Measurements from ENCODE around the gene TMEM243. TPM values are rescaled to one million over a fixed set of nuclear protein-coding genes. Genes with fewer than 3 reads are reported as not detected.

Gene TMEM243
- total and polyA plus RNA-seq, 2 of the 13 experiments (the other 11 are each of a cell fraction or from before 2014, with no cell fraction given), result 25.1 to 31.2 TPM

GRCh38 chr7:87219545-87220025 lies at the start of gene TMEM243 (continued):
- no peak for TF ChIP-seq CBFB (CRISPR knock-in tag; IDR thresholded peaks at IDR 0.05)
- no peak for TF ChIP-seq MIER2 (CRISPR knock-in tag; IDR thresholded peaks at IDR 0.05)
- TF ChIP-seq SRSF4 (IDR thresholded peaks at IDR 0.05; ENCODE audit: low read depth, low read length, poor library complexity, severe bottlenecking), result no peak
- TF ChIP-seq GPN1 (CRISPR knock-in tag; IDR thresholded peaks at IDR 0.05; ENCODE audit: borderline replicate concordance), result no peak
- TF ChIP-seq, protein P1, sequence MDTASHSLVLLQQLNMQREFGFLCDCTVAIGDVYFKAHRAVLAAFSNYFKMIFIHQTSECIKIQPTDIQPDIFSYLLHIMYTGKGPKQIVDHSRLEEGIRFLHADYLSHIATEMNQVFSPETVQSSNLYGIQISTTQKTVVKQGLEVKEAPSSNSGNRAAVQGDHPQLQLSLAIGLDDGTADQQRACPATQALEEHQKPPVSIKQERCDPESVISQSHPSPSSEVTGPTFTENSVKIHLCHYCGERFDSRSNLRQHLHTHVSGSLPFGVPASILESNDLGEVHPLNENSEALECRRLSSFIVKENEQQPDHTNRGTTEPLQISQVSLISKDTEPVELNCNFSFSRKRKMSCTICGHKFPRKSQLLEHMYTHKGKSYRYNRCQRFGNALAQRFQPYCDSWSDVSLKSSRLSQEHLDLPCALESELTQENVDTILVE (CRISPR knock-in tag; IDR thresholded peaks at IDR 0.05), result no peak
- peak; percentile 11; the same call in 1 of the 2 replicates for TF ChIP-seq CCDC6 (CRISPR knock-in tag; IDR thresholded peaks at IDR 0.05)
- no peak for TF ChIP-seq HHEX (CRISPR knock-in tag; IDR thresholded peaks at IDR 0.05)
- peak; percentile 57; the same call in 1 of the 2 replicates for TF ChIP-seq MAX (IDR thresholded peaks at IDR 0.05)
- TF ChIP-seq RBAK (CRISPR knock-in tag; IDR thresholded peaks at IDR 0.05), result no peak
- TF ChIP-seq EHMT2 (IDR thresholded peaks at IDR 0.05; ENCODE audit: borderline replicate concordance, low read depth, low read length), result no peak
- TF ChIP-seq ZNF709 (CRISPR knock-in tag; IDR thresholded peaks at IDR 0.05), result no peak
- TF ChIP-seq, protein P2, sequence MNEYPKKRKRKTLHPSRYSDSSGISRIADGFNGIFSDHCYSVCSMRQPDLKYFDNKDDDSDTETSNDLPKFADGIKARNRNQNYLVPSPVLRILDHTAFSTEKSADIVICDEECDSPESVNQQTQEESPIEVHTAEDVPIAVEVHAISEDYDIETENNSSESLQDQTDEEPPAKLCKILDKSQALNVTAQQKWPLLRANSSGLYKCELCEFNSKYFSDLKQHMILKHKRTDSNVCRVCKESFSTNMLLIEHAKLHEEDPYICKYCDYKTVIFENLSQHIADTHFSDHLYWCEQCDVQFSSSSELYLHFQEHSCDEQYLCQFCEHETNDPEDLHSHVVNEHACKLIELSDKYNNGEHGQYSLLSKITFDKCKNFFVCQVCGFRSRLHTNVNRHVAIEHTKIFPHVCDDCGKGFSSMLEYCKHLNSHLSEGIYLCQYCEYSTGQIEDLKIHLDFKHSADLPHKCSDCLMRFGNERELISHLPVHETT (CRISPR knock-in tag; conservative IDR thresholded peaks at IDR 0.05), result no peak
- TF ChIP-seq ZNF782 (CRISPR knock-in tag; IDR thresholded peaks at IDR 0.05; ENCODE audit: borderline replicate concordance), result no peak
- no peak for TF ChIP-seq ZSCAN21 (CRISPR knock-in tag; IDR thresholded peaks at IDR 0.05; ENCODE audit: borderline replicate concordance)
- no peak for TF ChIP-seq ZNF333 (CRISPR knock-in tag; IDR thresholded peaks at IDR 0.05; ENCODE audit: borderline replicate concordance)
- TF ChIP-seq CREBL2 (CRISPR knock-in tag; IDR thresholded peaks at IDR 0.05; ENCODE audit: borderline replicate concordance), result no peak
- no peak for TF ChIP-seq ZNF124 (CRISPR knock-in tag; IDR thresholded peaks at IDR 0.05)
- TF ChIP-seq ZNF383 (CRISPR knock-in tag; IDR thresholded peaks at IDR 0.05; ENCODE audit: borderline replicate concordance), result no peak
- no peak for TF ChIP-seq ZBTB8A (CRISPR knock-in tag; IDR thresholded peaks at IDR 0.05; ENCODE audit: borderline replicate concordance, low read depth)
- no peak for TF ChIP-seq ZNF883 (CRISPR knock-in tag; IDR thresholded peaks at IDR 0.05; ENCODE audit: not compliant biosample characterization)
- no peak for TF ChIP-seq AFF4 (CRISPR knock-in tag; IDR thresholded peaks at IDR 0.05)
- TF ChIP-seq, protein P3, sequence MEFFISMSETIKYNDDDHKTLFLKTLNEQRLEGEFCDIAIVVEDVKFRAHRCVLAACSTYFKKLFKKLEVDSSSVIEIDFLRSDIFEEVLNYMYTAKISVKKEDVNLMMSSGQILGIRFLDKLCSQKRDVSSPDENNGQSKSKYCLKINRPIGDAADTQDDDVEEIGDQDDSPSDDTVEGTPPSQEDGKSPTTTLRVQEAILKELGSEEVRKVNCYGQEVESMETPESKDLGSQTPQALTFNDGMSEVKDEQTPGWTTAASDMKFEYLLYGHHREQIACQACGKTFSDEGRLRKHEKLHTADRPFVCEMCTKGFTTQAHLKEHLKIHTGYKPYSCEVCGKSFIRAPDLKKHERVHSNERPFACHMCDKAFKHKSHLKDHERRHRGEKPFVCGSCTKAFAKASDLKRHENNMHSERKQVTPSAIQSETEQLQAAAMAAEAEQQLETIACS (CRISPR knock-in tag; IDR thresholded peaks at IDR 0.05), result peak; percentile 15; the same call in 1 of the 2 replicates
- no peak for TF ChIP-seq ZNF607 (CRISPR knock-in tag; IDR thresholded peaks at IDR 0.05; ENCODE audit: borderline replicate concordance)
- TF ChIP-seq ZNF230 (CRISPR knock-in tag; IDR thresholded peaks at IDR 0.05), result no peak
